ENCODE results near the gene IL31. TPM values are rescaled to one million over a fixed set of nuclear protein-coding genes. Genes with fewer than 3 reads are reported as not detected.
"Not testable (repeated sequence)": the region's sequence is repeated elsewhere in the genome, so short reads cannot be mapped to it uniquely, and the experiment has no call there.

Gene IL31
- total RNA-seq, 2 experiments from 2014 or later, result not detected

- H3K4me1 Mint-ChIP-seq, result peaks cover 13% of the 10 kb centered on the region
- H3K27ac Mint-ChIP-seq; H3K9me3 Mint-ChIP-seq; POLR2A ChIA-PET; DNase-seq; H3K36me3 Mint-ChIP-seq (ENCODE audit: low read depth): not testable (repeated sequence)
- CTCF ChIA-PET, result interaction anchor here (1.0 kb wide), 1 partner anchor 9 kb away, joined by 4 read pairs; no protein-coding TSS in a partner anchor
- H3K27me3 Mint-ChIP-seq, result peaks cover 35% of the 10 kb centered on the region
- H3K4me3 Mint-ChIP-seq, result peak overlapping the region; percentile 72
Observed at GRCh38 chr12:122202811-122203210, 28.8 kb upstream of the IL31 start.

DNA sequence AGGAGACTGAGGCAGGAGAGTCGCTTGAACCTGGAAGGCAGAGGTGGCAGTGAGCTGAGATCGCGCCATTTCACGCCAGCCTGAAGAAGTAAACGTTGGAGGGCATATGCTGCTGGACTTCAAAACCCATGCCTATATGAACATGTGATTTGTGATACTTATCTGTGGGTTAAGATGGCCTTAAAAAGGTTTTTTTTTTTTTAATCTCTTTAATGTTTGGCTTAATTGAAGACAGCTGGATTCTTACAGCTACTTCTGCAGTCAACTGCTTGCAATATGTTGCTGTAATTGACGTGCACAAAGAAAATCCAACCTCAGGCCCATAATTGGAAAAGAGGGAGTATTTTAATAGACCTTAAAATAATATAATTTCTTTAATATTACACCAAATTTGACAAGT, 28.0 kb upstream of the IL31 start:
- POLR2A ChIA-PET, result no interaction called here

GRCh38 chr12:122201381-122201780, 27.4 kb upstream of the IL31 start:
- peaks cover 13% of the 10 kb centered on the region for H3K4me1 Mint-ChIP-seq
- no peak for DNase-seq
- peak overlapping the region; percentile 43 for H3K4me3 Mint-ChIP-seq
- ChIA-PET POLR2A (no interaction called here), CTCF (no interaction called here)
- no peak overlapping the region for H3K27ac Mint-ChIP-seq
- no peaks in the 10 kb centered on the region for H3K36me3 Mint-ChIP-seq (ENCODE audit: low read depth)
- H3K9me3 Mint-ChIP-seq, result no peaks in the 10 kb centered on the region
- peaks cover 44% of the 10 kb centered on the region for H3K27me3 Mint-ChIP-seq

More for the DNA sequence above, 28.0 kb upstream of the IL31 start:
- Mint-ChIP-seq H3K4me3 (no peak overlapping the region), H3K36me3 (ENCODE audit: low read depth) (no peaks in the 10 kb centered on the region), H3K27me3 (peaks cover 39% of the 10 kb centered on the region), H3K4me1 (peaks cover 13% of the 10 kb centered on the region), H3K9me3 (no peaks in the 10 kb centered on the region), H3K27ac (no peak overlapping the region)
- CTCF ChIA-PET, result no interaction called here
- DNase-seq, result no peak

DNA sequence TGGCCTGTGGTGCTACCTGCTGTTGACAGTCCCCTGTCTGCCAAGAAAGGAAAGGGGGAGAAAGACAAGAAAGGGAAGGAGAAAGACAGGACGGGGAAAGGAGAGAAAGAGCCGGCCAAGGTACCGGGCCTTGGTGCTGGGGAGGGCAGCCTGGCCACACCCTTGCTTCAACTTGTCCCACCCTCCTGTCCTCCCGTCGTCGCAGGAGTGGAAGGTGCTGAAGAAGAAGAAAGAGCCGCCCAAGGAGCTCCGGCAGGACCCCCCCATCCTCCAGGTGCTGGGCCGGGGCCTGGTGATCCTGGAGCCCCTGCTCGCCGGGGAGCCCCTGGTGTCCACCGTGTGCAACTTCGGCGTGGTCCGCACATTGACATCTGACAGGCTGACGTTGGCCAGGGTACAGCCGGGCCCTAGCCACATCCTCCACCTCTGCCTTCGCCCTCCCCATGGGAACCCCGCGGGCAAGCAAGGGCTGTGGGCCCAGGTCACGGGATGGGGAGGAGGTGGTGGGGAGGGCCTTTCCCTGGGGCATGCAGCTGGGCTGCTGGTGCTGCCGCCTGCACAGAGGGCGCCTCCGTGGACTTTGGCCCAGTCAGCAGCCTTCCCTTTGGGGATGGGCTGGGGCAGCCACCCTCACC, 26.6 kb upstream of the IL31 start:
- POLR2A ChIA-PET, result no interaction called here
- DNase-seq, result no peak
- Mint-ChIP-seq H3K4me1 (peaks cover 13% of the 10 kb centered on the region), H3K9me3 (no peaks in the 10 kb centered on the region), H3K36me3 (ENCODE audit: low read depth) (no peaks in the 10 kb centered on the region), H3K27me3 (peaks cover 45% of the 10 kb centered on the region), H3K27ac (no peak overlapping the region), H3K4me3 (no peak overlapping the region)
- CTCF ChIA-PET, result no interaction called here

GRCh38 chr12:122199484-122200355, 25.7 kb upstream of the IL31 start:
- no peaks in the 10 kb centered on the region for H3K36me3 Mint-ChIP-seq (ENCODE audit: low read depth)
- no peak overlapping the region for H3K4me3 Mint-ChIP-seq
- H3K9me3 Mint-ChIP-seq, result no peaks in the 10 kb centered on the region
- no peak overlapping the region for H3K27ac Mint-ChIP-seq
- H3K27me3 Mint-ChIP-seq, result peaks cover 44% of the 10 kb centered on the region
- POLR2A ChIA-PET, result no interaction called here
- DNase-seq, result no peak
- CTCF ChIA-PET, result interaction anchor here (0.6 kb wide), 1 partner anchor 172 kb away, joined by 3 read pairs; no protein-coding TSS in a partner anchor
- H3K4me1 Mint-ChIP-seq, result peaks cover 9% of the 10 kb centered on the region

DNA sequence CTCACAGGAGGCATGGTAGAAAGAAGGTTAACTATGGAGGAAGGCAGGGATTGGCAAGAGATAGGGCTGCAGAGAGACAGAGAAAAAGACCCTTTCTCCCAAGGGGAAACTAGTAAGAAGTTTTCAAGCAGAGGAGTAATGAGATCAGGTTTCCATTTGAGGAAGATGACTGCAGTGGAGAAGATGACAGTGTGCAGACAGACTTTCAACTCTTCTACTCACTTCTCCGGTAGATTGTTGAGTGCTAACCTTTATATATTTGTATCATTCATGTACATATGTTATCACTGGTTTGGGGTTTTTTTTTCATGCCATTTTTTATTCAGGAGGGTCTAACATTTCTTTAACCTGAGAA, 23.6 kb upstream of the IL31 start:
- H3K4me1 Mint-ChIP-seq, result peaks cover 3% of the 10 kb centered on the region
- CTCF ChIA-PET, result no interaction called here
- peak overlapping the region; percentile 32 for H3K27ac Mint-ChIP-seq
- DNase-seq, result no peak
- peaks cover 37% of the 10 kb centered on the region for H3K27me3 Mint-ChIP-seq
- no peaks in the 10 kb centered on the region for H3K36me3 Mint-ChIP-seq (ENCODE audit: low read depth)
- no peaks in the 10 kb centered on the region for H3K9me3 Mint-ChIP-seq
- POLR2A ChIA-PET, result no interaction called here
- no peak overlapping the region for H3K4me3 Mint-ChIP-seq

- ChIA-PET CTCF (interaction anchor here (0.8 kb wide), 1 partner anchor 141 kb away, joined by 3 read pairs; no protein-coding TSS in a partner anchor), POLR2A (no interaction called here)
- peaks cover 31% of the 10 kb centered on the region for H3K27me3 Mint-ChIP-seq
- H3K4me3 Mint-ChIP-seq, result no peak overlapping the region
- H3K27ac Mint-ChIP-seq, result no peak overlapping the region
- no peaks in the 10 kb centered on the region for H3K9me3 Mint-ChIP-seq
- no peaks in the 10 kb centered on the region for H3K4me1 Mint-ChIP-seq
- no peaks in the 10 kb centered on the region for H3K36me3 Mint-ChIP-seq (ENCODE audit: low read depth)
- DNase-seq, result no peak
Observed at GRCh38 chr12:122195405-122195804, 21.4 kb upstream of the IL31 start.

DNA sequence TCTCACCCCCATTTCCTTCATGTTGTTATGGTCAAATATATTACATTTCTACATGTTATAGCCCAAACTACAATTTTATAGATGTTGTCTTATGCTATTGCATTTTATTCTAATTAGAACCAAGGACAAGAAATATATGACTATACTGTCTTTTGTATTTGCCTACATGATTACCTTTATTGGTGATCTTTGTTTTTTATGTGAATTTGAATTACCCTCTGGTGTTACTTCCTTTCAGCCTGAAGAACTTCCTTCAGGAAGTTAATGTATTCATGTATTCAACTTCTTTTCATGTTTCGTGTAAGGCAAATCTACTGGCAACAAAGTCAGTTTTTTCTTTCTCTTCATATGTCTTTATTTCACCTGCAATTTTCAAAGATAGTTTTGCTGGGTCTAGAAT, 20.8 kb upstream of the IL31 start:
- no peaks in the 10 kb centered on the region for H3K36me3 Mint-ChIP-seq (ENCODE audit: low read depth)
- no peak overlapping the region for H3K4me3 Mint-ChIP-seq
- POLR2A ChIA-PET, result no interaction called here
- H3K4me1 Mint-ChIP-seq, result no peaks in the 10 kb centered on the region
- H3K27ac Mint-ChIP-seq, result no peak overlapping the region
- H3K9me3 Mint-ChIP-seq, result no peaks in the 10 kb centered on the region
- H3K27me3 Mint-ChIP-seq, result peaks cover 28% of the 10 kb centered on the region
- CTCF ChIA-PET, result interaction anchor here (1.4 to 2.2 kb wide), 2 partner anchors 8 to 12 kb away, joined by 4 to 6 read pairs; partner anchors contain the start of genes B3GNT4 and LRRC43
- no peak for DNase-seq

DNA sequence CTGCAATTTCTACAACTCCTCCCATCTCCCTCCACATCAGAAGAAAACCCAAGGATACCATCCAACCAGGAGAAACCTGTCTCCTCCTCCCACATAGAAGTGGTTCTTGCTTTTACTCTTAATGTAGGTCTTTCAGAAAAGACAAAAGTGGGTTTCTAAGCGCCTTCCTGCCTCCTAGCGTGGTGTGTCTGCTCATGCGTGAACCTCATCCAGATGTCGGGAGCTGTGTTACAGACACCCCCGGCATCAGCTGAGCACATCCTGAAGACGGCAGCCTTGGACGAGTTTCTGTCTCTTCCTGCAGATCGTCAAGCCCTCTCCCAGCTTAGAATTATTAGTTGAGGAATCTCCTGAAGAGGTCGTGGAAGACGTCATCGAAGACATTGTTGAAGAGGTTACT, 18.4 kb upstream of the IL31 start:
- Mint-ChIP-seq H3K4me3 (no peak overlapping the region), H3K27ac (no peak overlapping the region), H3K9me3 (no peaks in the 10 kb centered on the region), H3K4me1 (no peaks in the 10 kb centered on the region), H3K36me3 (ENCODE audit: low read depth) (no peaks in the 10 kb centered on the region), H3K27me3 (peaks cover 18% of the 10 kb centered on the region)
- POLR2A ChIA-PET, result no interaction called here
- CTCF ChIA-PET, result interaction anchor here (2.2 to 3.1 kb wide), 2 partner anchors 9 to 138 kb away, joined by 6 to 13 read pairs; partner anchors contain the start of gene LRRC43
- DNase-seq, result no peak

GRCh38 chr12:122190842-122191668, 17.0 kb upstream of the IL31 start:
- peaks cover 13% of the 10 kb centered on the region for H3K27me3 Mint-ChIP-seq
- H3K4me3 Mint-ChIP-seq, result no peak overlapping the region
- H3K27ac Mint-ChIP-seq, result no peak overlapping the region
- no peaks in the 10 kb centered on the region for H3K36me3 Mint-ChIP-seq (ENCODE audit: low read depth)
- no peaks in the 10 kb centered on the region for H3K4me1 Mint-ChIP-seq
- DNase-seq, result peak; percentile 79
- ChIA-PET CTCF (interaction anchor here (0.5 to 3.1 kb wide), 16 partner anchors 9 to 397 kb away, joined by 3 to 13 read pairs (median 3); partner anchors contain the start of genes LRRC43 and RHOF), POLR2A (no interaction called here)
- H3K9me3 Mint-ChIP-seq, result no peaks in the 10 kb centered on the region

GRCh38 chr12:122189626-122190475, 15.8 kb upstream of the IL31 start:
- H3K27me3 Mint-ChIP-seq, result peaks cover 7% of the 10 kb centered on the region
- H3K36me3 Mint-ChIP-seq (ENCODE audit: low read depth), result no peaks in the 10 kb centered on the region
- DNase-seq, result no peak
- H3K4me3 Mint-ChIP-seq, result no peak overlapping the region
- H3K4me1 Mint-ChIP-seq, result peaks cover under 1% of the 10 kb centered on the region
- ChIA-PET POLR2A (no interaction called here), CTCF (interaction anchor here (0.7 to 3.1 kb wide), 8 partner anchors 7 to 396 kb away, joined by 3 to 13 read pairs (median 6); partner anchors contain the start of genes LRRC43 and RHOF)
- no peak overlapping the region for H3K27ac Mint-ChIP-seq
- no peaks in the 10 kb centered on the region for H3K9me3 Mint-ChIP-seq

DNA sequence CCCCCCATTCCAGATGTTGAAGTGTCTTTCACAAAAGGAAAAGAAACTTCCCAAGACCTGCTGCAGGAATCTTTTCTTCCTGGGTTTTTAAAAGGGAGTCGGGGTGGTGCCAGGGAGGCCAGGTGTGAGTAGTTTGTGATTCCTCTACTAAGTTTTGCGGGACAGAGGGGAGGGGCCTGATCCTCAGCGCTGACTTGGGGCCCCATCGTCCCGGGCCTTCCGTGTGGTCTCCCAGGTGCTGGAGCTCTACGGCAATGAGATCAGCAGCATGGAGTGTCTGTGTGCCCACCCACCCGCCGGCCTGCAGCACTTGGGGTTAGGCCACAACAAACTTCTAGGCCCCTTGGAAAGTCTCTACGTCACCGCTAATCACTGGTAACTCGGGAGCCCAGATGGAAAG, 13.4 kb upstream of the IL31 start:
- H3K36me3 Mint-ChIP-seq (ENCODE audit: low read depth), result no peaks in the 10 kb centered on the region
- H3K27me3 Mint-ChIP-seq, result peaks cover 4% of the 10 kb centered on the region
- no peaks in the 10 kb centered on the region for H3K9me3 Mint-ChIP-seq
- no peak overlapping the region for H3K27ac Mint-ChIP-seq
- H3K4me1 Mint-ChIP-seq, result peaks cover 12% of the 10 kb centered on the region
- ChIA-PET CTCF (interaction anchor here (0.6 kb wide), 1 partner anchor 384 kb away, joined by 3 read pairs; the partner anchor contains the start of gene SETD1B), POLR2A (no interaction called here)
- no peak for DNase-seq
- no peak overlapping the region for H3K4me3 Mint-ChIP-seq
